Smooth muscle cell (in vitro differentiated cells): ENCODE results near the gene SPATA32. TPM values are rescaled to one million over a fixed set of nuclear protein-coding genes. Genes with fewer than 3 reads are reported as not detected.
A peak's percentile ranks its signal among the peaks of the same experiment; 100 is the strongest.

Experiments
- DNase-seq: peaks from one replicate; lab custom pipeline; 2025; ENCODE audit not compliant: unreplicated experiment; lab: John Stamatoyannopoulos, UW
- H2AFZ ChIP-seq: fragments of 200-600 bp; sonication (generic); 2 replicates; pipeline ENCODE4 v1.6.0; 2016; ENCODE audit warnings: antibody characterized with exemption, low read depth, mild to moderate bottlenecking
- H3F3A ChIP-seq: fragments of 200-600 bp; sonication (generic); 2 replicates; pipeline ENCODE4 v1.6.0; 2017; ENCODE audit warnings: antibody characterized with exemption, low read depth
- H3K27ac ChIP-seq: fragments of 200-600 bp; sonication (generic); 2 replicates; pipeline ENCODE4 v1.5.1; 2016; ENCODE audit warnings: low read depth, mild to moderate bottlenecking
- H3K27me3 ChIP-seq: fragments of 200-600 bp; sonication (generic); 2 replicates; pipeline ENCODE4 v1.6.1; 2016; ENCODE audit warnings: low read depth, mild to moderate bottlenecking
- H3K36me3 ChIP-seq: fragments of 200-600 bp; sonication (generic); 2 replicates; pipeline ENCODE4 v1.5.1; 2016; ENCODE audit warnings: low read depth
- H3K4me1 ChIP-seq: fragments of 200-600 bp; sonication (generic); 2 replicates; pipeline ENCODE4 v1.5.1; 2016; ENCODE audit warnings: low read depth
- H3K4me2 ChIP-seq: fragments of 200-600 bp; sonication (generic); 2 replicates; pipeline ENCODE4 v1.6.0; 2016; ENCODE audit warnings: mild to moderate bottlenecking
- H3K4me3 ChIP-seq: fragments of 200-600 bp; sonication (generic); 2 replicates; pipeline ENCODE4 v1.5.1; 2016; ENCODE audit warnings: mild to moderate bottlenecking
- H3K79me2 ChIP-seq: fragments of 200-600 bp; sonication (generic); 2 replicates; pipeline ENCODE4 v1.6.0; 2016; ENCODE audit warnings: low read depth, mild to moderate bottlenecking
- H3K9ac ChIP-seq: fragments of 200-600 bp; sonication (generic); 2 replicates; pipeline ENCODE4 v1.6.0; 2016; ENCODE audit warnings: low read depth
- H3K9me3 ChIP-seq: fragments of 200-600 bp; sonication (generic); replicated peaks from 2 replicates; pipeline ENCODE4 v1.5.1; 2016; ENCODE audit warnings: low read depth
- H4K20me1 ChIP-seq: fragments of 200-600 bp; sonication (generic); 2 replicates; pipeline ENCODE4 v1.6.0; 2016; ENCODE audit warnings: low read depth
- WGBS: methylation state at CpG from one replicate; pipeline ENCODE4 v1.1.7; 2016; ENCODE audit warnings: low lambda C conversion rate; 5-methylcytosine and 5-hydroxymethylcytosine counted together
- polyA plus RNA-seq: library from polyadenylated mRNA; unstranded; fragments of >200 nt; fragmentation: Nextera tagmentation; extraction: Ambion mirVana; gene quantifications from 2 replicates; pipeline ENCODE4 v1.2.1, GENCODE V29; 2016
- total RNA-seq: library from RNA; depleted of rRNA; stranded (reverse); fragments of >200 nt; gene quantifications from 2 replicates; pipeline ENCODE4 v1.2.3, GENCODE V29; 2014
- TF ChIP-seq, protein P1 (sequence below): fragments of 200-600 bp; sonication (generic); IDR thresholded peaks from 2 replicates; pipeline ENCODE4 v1.5.1; 2017; ENCODE audit warnings: borderline replicate concordance, mild to moderate bottlenecking, antibody characterized with exemption; ENCODE audit not compliant: insufficient read depth, poor library complexity, severe bottlenecking

SPATA32 gene
- total and polyA plus RNA-seq, 2 experiments from 2014 or later = not detected

DNA sequence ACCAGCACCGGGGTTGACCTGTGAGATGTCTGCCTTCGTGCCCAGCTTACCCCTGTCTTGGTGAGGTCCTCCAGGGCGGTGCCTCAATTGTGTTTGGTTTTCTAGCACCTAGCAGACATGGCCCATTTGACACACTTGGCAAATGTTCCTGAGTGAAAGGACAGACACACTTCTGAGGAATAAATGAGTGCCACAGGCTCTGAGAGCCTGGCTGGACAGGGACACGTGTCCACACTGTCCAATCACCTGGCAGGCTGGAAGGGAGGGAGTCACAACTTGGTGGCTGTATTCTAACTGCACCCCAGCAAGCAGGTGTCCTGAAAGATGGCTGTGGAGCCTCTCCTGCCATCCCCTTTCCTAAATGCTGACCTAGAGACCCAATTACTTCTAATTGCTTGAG, 47.5 kb upstream of the SPATA32 start:
- Histone ChIP-seq H3K36me3 (no peaks in the 10 kb centered on the region), H4K20me1 (peaks cover 95% of the 10 kb centered on the region), H3K4me3 (no peak overlapping the region), H3K9me3 (no peaks in the 10 kb centered on the region), H2AFZ (no peak overlapping the region), H3K79me2 (peaks cover 51% of the 10 kb centered on the region), H3K4me1 (peaks cover 5% of the 10 kb centered on the region), H3K4me2 (no peak overlapping the region), H3F3A (peaks cover 20% of the 10 kb centered on the region), H3K27ac (no peak overlapping the region), H3K27me3 (no peaks in the 10 kb centered on the region), H3K9ac (no peak overlapping the region)
- TF ChIP-seq, protein P1, sequence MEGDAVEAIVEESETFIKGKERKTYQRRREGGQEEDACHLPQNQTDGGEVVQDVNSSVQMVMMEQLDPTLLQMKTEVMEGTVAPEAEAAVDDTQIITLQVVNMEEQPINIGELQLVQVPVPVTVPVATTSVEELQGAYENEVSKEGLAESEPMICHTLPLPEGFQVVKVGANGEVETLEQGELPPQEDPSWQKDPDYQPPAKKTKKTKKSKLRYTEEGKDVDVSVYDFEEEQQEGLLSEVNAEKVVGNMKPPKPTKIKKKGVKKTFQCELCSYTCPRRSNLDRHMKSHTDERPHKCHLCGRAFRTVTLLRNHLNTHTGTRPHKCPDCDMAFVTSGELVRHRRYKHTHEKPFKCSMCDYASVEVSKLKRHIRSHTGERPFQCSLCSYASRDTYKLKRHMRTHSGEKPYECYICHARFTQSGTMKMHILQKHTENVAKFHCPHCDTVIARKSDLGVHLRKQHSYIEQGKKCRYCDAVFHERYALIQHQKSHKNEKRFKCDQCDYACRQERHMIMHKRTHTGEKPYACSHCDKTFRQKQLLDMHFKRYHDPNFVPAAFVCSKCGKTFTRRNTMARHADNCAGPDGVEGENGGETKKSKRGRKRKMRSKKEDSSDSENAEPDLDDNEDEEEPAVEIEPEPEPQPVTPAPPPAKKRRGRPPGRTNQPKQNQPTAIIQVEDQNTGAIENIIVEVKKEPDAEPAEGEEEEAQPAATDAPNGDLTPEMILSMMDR = no peak
- DNase-seq = no peak
- 96% methylated on average over 4 of the region's 4 CpGs for WGBS

DNA sequence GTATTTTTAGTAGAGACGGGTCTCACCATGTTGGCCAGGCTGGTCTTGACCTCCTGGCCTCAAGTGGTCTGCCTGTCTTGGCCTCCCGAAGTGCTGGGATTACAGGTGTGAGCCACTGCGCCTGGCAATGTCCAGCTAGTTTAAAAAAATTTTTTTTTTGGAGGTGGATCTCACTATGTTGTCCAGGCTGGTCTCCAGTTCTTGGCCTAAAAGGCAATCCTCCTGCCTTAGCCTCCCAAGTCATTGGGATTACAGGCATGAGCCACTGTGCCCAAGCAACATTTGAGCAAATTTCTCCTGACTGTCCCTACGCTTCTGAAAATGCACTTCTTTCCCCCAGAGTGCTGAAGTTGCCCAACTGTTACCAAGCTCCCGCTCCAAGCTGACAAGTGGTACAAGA, 46.9 kb upstream of the SPATA32 start:
- Histone ChIP-seq H3K36me3 (no peaks in the 10 kb centered on the region), H3K4me2 (no peak overlapping the region), H3F3A (peaks cover 20% of the 10 kb centered on the region), H3K79me2 (peaks cover 47% of the 10 kb centered on the region), H3K9ac (no peak overlapping the region), H3K4me1 (peaks cover 5% of the 10 kb centered on the region), H3K9me3 (no peaks in the 10 kb centered on the region), H3K27me3 (no peaks in the 10 kb centered on the region), H4K20me1 (peaks cover 91% of the 10 kb centered on the region), H2AFZ (no peak overlapping the region), H3K27ac (no peak overlapping the region), H3K4me3 (no peak overlapping the region)
- TF ChIP-seq, protein P1 = no peak
- no peak for DNase-seq
- 98% methylated on average over 5 of the region's 5 CpGs for WGBS

DNA sequence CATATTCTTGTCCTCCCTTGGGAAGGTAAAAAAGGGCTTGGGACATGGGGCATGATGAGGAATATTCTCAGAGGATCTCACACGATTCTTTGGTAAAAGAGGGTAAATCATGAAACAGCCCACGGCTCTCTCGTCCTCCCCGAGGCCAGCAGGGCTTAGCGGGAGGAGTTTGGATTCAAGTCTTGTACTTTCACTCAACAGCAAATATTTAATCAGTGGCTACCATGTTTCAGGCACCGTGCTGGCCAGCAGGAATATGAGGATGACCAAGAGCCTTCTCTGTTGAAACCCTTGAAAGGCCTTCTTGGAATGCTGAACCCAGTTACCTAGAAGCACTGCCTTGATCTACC, 46.1 kb upstream of the SPATA32 start:
- Histone ChIP-seq H3K9ac (no peak overlapping the region), H3K9me3 (no peaks in the 10 kb centered on the region), H3K27ac (no peak overlapping the region), H3K4me1 (peaks cover 5% of the 10 kb centered on the region), H2AFZ (no peak overlapping the region), H3K27me3 (no peaks in the 10 kb centered on the region), H3K4me3 (no peak overlapping the region), H3F3A (peaks cover 26% of the 10 kb centered on the region), H3K79me2 (peaks cover 39% of the 10 kb centered on the region), H4K20me1 (peaks cover 90% of the 10 kb centered on the region), H3K4me2 (no peak overlapping the region), H3K36me3 (no peaks in the 10 kb centered on the region)
- 93% methylated on average over 6 of the region's 6 CpGs for WGBS
- TF ChIP-seq, protein P1 = no peak
- no peak for DNase-seq

DNA sequence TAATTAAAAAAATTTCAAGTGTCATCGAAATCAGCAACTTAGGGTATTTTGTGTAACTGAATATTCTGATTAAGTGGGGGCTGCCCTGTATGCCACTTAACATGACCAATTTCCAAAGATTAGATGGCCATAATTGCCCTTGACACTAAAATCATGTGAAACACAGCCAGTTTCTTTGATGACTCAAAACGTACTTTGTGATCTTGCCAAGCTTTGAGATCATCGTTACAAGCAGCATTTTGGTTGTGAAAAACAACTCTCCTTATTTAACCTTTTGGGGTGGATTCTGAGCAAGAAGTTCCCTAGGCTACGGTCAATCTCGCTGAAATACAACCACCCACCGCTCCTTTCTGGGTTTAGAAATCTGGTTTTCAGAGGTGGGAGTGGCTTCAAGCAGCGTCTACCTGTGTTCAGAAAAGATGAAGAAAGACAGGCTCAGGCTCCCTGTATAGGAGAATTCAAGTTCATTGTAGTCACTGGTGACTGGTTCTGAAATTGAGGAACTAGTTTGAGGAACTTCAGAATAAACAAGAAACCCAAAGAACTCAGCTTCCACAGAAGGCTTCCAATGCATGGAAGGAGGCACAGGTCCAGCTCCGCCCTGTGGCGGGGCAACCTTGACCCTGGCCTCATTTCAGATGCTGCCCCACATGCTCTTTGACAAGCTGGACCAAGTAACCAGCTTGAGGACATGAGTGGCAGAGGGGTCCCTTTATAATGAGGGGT, 45.6 kb upstream of the SPATA32 start:
- peak overlapping the region; percentile 25 for H3K4me2 ChIP-seq
- no peaks in the 10 kb centered on the region for H3K9me3 ChIP-seq
- H3K4me3 ChIP-seq = no peak overlapping the region
- peaks cover 90% of the 10 kb centered on the region for H4K20me1 ChIP-seq
- H3K9ac ChIP-seq = no peak overlapping the region
- no peak overlapping the region for H2AFZ ChIP-seq
- H3K27ac ChIP-seq = peak overlapping the region; percentile 44
- H3K27me3 ChIP-seq = no peaks in the 10 kb centered on the region
- TF ChIP-seq, protein P1 = no peak
- peaks cover 34% of the 10 kb centered on the region for H3K79me2 ChIP-seq
- H3F3A ChIP-seq = peaks cover 23% of the 10 kb centered on the region
- no peaks in the 10 kb centered on the region for H3K36me3 ChIP-seq
- DNase-seq = no peak
- 74% methylated on average over 9 of the region's 9 CpGs for WGBS
- H3K4me1 ChIP-seq = peaks cover 5% of the 10 kb centered on the region
